Measurements from ENCODE around the gene FBLN1.

DNA sequence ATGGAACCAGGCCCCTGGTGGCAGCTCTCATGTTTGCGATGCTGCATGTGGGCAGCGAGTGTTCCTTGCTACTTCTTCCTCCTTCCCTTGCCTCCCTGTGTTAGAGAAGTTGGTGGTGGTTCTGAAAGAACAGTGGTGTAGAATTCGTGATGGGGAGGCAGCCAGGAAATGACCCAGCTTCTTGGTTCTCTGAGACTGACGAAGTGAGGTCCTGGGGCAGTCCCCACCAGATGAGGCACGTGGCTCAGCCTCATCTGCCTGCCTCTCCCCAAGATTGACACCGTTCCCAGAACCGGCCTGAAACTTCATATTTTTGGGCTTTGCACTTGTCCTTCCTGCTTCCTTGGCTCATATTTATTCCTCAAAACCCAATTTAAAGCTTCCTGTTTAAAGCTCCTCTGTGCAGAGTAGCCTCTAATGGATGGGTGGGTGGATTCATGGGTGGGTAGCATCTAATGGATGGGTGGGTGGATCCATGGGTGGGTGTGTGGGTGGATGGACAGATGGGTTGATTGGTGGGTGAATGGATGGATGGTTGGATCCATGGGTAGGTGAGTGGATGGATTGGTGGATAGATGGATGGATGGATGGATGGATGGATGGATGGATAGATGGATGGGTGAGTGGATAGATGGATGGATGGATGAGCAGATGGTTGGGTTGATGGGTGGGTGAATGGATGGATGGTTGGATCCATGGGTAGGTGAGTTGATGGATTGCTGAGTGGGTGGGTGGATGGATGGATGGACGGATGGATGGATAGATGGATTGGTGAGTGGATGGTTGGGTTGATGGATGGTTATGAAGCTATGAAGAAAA, 91.6 kb downstream of the FBLN1 start:
- TF ChIP-seq ATF2 (IDR thresholded peaks at IDR 0.05; ENCODE audit: low read length) (no peak), POU5F1 (IDR thresholded peaks at IDR 0.05; ENCODE audit: low read depth, low read length) (no peak)

All from H1 (cell line).